HG02870 (cell line): Measurements from ENCODE around the gene RAP1B.
"Not testable (repeated sequence)": the region's sequence is repeated elsewhere in the genome, so short reads cannot be mapped to it uniquely, and the experiment has no call there.

Experiments used
- ATAC-seq: cut with Tn5 transposase; IDR thresholded peaks from one replicate; pipeline ENCODE4 v1.9.1; 2021; ENCODE audit warnings: mild to moderate bottlenecking, moderate library complexity; ENCODE audit not compliant: unreplicated experiment

Gene RAP1B

GRCh38 chr12:68632486-68632885 is 21.8 kb downstream of the RAP1B start:
- no peak for ATAC-seq

- ATAC-seq: peak; percentile 51
Measured at GRCh38 chr12:68633614-68634558, 23.2 kb downstream of the RAP1B start.

- ATAC-seq: no peak
Measured at GRCh38 chr12:68636268-68636667, 25.6 kb downstream of the RAP1B start.

GRCh38 chr12:68637439-68637838 is 26.7 kb downstream of the RAP1B start:
- ATAC-seq: not testable (repeated sequence)

- ATAC-seq: no peak
Measured at GRCh38 chr12:68638171-68638570, 27.5 kb downstream of the RAP1B start.

GRCh38 chr12:68638721-68639395 is 28.2 kb downstream of the RAP1B start:
- no peak for ATAC-seq

GRCh38 chr12:68639396-68639767 is 28.7 kb downstream of the RAP1B start:
- ATAC-seq: no peak

GRCh38 chr12:68641138-68641537 is 30.4 kb downstream of the RAP1B start:
- ATAC-seq: peak; percentile 79

- ATAC-seq: no peak
Measured at GRCh38 chr12:68646484-68646883, 35.8 kb downstream of the RAP1B start.

GRCh38 chr12:68647507-68647906 is 36.8 kb downstream of the RAP1B start:
- ATAC-seq: no peak

GRCh38 chr12:68648179-68648578 is 37.5 kb downstream of the RAP1B start:
- peak; percentile 79 for ATAC-seq

- no peak for ATAC-seq
Measured at GRCh38 chr12:68665016-68665569, 54.4 kb downstream of the RAP1B start.

- ATAC-seq: no peak
Measured at GRCh38 chr12:68667291-68667690, 56.6 kb downstream of the RAP1B start.

GRCh38 chr12:68667896-68668295 is 57.2 kb downstream of the RAP1B start:
- ATAC-seq: no peak

- no peak for ATAC-seq
Measured at GRCh38 chr12:68671179-68671578, 60.5 kb downstream of the RAP1B start.

- no peak for ATAC-seq
Measured at GRCh38 chr12:68673788-68674187, 63.1 kb downstream of the RAP1B start.

- ATAC-seq: no peak
Measured at GRCh38 chr12:68674376-68674775, 63.7 kb downstream of the RAP1B start.

- no peak for ATAC-seq
Measured at GRCh38 chr12:68675101-68675842, 64.6 kb downstream of the RAP1B start.

- ATAC-seq: not testable (repeated sequence)
Measured at GRCh38 chr12:68676854-68677253, 66.2 kb downstream of the RAP1B start.

GRCh38 chr12:68686262-68686594 is 75.5 kb downstream of the RAP1B start:
- ATAC-seq: no peak
